Panc1 (cell line): ENCODE data around the gene PDCD1. TPM values are rescaled to one million over a fixed set of nuclear protein-coding genes. Genes with fewer than 3 reads are reported as not detected.

Experiments used
- ATAC-seq: fragments of 200-7000 bp; cut with Tn5 transposase; 2 replicates; pipeline ENCODE4 v1.9.1; 2020; ENCODE audit warnings: mild to moderate bottlenecking, moderate library complexity
- BruUV-seq: library from RNA; stranded (reverse); fragments of 400-500 nt; replicated peaks from 2 replicates; lab custom pipeline; 2021; lab: Mats Ljungman, UMichigan
- CTCF ChIA-PET: fragments of 300-600 bp; sonication (Branson Sonifier 250); formaldehyde crosslinking; loops from one replicate; lab custom pipeline; 2022; ENCODE audit warnings: antibody characterized with exemption; lab: Charles Lee
- POLR2A ChIA-PET: fragments of 300-600 bp; sonication (Branson Sonifier 250); formaldehyde crosslinking; loops from one replicate; lab custom pipeline; 2022; ENCODE audit warnings: antibody characterized with exemption; lab: Charles Lee
- DNase-seq: peaks from one replicate; pipeline ENCODE4 v3.0.0-alpha.2; 2010; ENCODE audit warnings: low read depth, low spot score
- H3K27ac ChIP-seq: 2 replicates; pipeline ENCODE4 v1.5.1; 2011; ENCODE audit warnings: mild to moderate bottlenecking, low read length, inconsistent platforms
- H3K27me3 ChIP-seq: fragments of 200-500 bp; sonication (Bioruptor generic); 2 replicates; pipeline ENCODE4 v1.6.0; 2014; ENCODE audit warnings: low read length, inconsistent platforms; ENCODE audit not compliant: control insufficient read depth, insufficient read depth
- H3K36me3 ChIP-seq: fragments of 200-500 bp; sonication (Bioruptor generic); 2 replicates; pipeline ENCODE4 v1.5.1; 2014; ENCODE audit warnings: inconsistent platforms, mild to moderate bottlenecking, low read length, moderate library complexity; ENCODE audit not compliant: control insufficient read depth, insufficient read depth
- H3K4me1 ChIP-seq: 2 replicates; pipeline ENCODE4 v1.5.1; 2011; ENCODE audit warnings: inconsistent platforms, mild to moderate bottlenecking, low read length, moderate library complexity; ENCODE audit not compliant: control insufficient read depth, insufficient read depth
- H3K4me3 ChIP-seq, 2 experiments: 2 replicates each; pipeline ENCODE4 v1.5.1; 2011 to 2012; ENCODE audit warnings: low read depth in 2 of 2, low read length in 2 of 2, mild to moderate bottlenecking in 2 of 2, inconsistent platforms in 1 of 2, moderate library complexity in 1 of 2
- H3K9me3 ChIP-seq: fragments of 200-500 bp; sonication (Bioruptor generic); 2 replicates; pipeline ENCODE4 v1.5.1; 2014; ENCODE audit warnings: low read depth, mild to moderate bottlenecking, inconsistent platforms, low read length, moderate library complexity; ENCODE audit not compliant: control insufficient read depth, insufficient read depth
- POLR2AphosphoS5 ChIP-seq: IDR thresholded peaks from 2 replicates; pipeline ENCODE4 v1.6.1; 2012; ENCODE audit warnings: mild to moderate bottlenecking, low read depth, low read length, moderate library complexity
- SIN3A ChIP-seq: IDR thresholded peaks from 2 replicates; pipeline ENCODE4 v1.6.1; 2012; ENCODE audit warnings: low read depth, mild to moderate bottlenecking, low read length, moderate library complexity, borderline replicate concordance; ENCODE audit not compliant: insufficient read depth
- TCF7L2 ChIP-seq: IDR thresholded peaks from 2 replicates; pipeline ENCODE4 v1.6.1; 2011; ENCODE audit warnings: mild to moderate bottlenecking, low read depth, low read length, inconsistent platforms
- in situ Hi-C: cut with HindIII; loops from 2 replicates; pipeline ENCODE4 v1.10.0; 2016; ENCODE audit warnings: low sequenced_read_pairs, low pct_unique_long_range_greater_than_20kb
- intact Hi-C: fragments of 100-400 bp; cut with micrococcal nuclease; formaldehyde crosslinking; loops from one replicate; pipeline ENCODE4 v1.10.0; 2022; ENCODE audit not compliant: unreplicated experiment
- total RNA-seq: library from RNA; stranded (reverse); gene quantifications from one replicate; pipeline ENCODE4 v1.2.1, GENCODE V29; 2021; ENCODE audit not compliant: unreplicated experiment
- TF ChIP-seq, protein P1 (sequence below), 2 experiments: IDR thresholded peaks; 2 replicates each; pipeline ENCODE4 v1.6.1; 2011 to 2012; ENCODE audit warnings: low read depth in 2 of 2, control low read depth in 1 of 2, low read length in 1 of 2, mild to moderate bottlenecking in 1 of 2, moderate library complexity in 1 of 2; ENCODE audit not compliant: insufficient read depth in 1 of 2
- TF ChIP-seq, protein P2 (sequence below): fragments of 450-650 bp; IDR thresholded peaks from 2 replicates; pipeline ENCODE4 v1.5.1; 2017; ENCODE audit warnings: mild to moderate bottlenecking

Gene PDCD1
- total RNA-seq, 1 experiment from 2014 or later: 0.15 TPM

DNA sequence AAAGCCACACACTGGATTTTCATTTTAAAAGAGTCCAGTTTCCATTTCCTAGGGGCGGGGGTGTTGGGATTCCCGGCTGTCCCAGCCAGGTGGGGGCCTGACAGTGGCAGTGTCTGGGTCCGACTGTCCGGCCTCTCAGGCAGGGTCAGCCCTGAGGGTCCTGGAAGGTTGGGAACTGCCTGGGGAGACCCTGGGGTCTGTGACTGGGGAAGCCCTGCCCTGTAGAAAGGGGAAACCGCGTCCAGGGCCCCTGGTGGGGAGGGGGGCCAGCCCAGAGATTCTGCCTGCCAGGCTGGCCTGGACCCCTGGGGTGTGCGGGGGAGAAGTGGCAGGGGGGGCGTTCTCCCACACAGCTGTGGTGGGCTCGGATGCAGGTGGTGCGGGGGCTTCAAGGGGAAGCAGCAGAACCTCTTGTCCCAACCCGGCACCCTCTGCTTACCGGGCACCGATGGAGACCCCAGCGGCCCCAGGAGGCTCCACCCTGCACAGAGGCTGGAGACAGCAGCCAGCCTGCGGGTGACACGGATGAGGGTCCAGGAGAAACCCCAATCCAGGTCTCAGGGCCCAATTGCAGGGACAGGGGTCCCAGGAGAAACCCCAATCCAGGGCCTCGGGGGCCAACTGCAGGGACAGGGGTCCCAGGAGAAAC, 15.7 kb upstream of the PDCD1 start:
- intact Hi-C loops (loop anchor here (10.0 kb wide), 1 partner anchor 140 kb away; the partner anchor contains the start of gene D2HGDH), in situ Hi-C loops (no loop called here)
- no peak for DNase-seq
- no peak for TF ChIP-seq TCF7L2
- no peak for TF ChIP-seq SIN3A
- TF ChIP-seq, protein P1, sequence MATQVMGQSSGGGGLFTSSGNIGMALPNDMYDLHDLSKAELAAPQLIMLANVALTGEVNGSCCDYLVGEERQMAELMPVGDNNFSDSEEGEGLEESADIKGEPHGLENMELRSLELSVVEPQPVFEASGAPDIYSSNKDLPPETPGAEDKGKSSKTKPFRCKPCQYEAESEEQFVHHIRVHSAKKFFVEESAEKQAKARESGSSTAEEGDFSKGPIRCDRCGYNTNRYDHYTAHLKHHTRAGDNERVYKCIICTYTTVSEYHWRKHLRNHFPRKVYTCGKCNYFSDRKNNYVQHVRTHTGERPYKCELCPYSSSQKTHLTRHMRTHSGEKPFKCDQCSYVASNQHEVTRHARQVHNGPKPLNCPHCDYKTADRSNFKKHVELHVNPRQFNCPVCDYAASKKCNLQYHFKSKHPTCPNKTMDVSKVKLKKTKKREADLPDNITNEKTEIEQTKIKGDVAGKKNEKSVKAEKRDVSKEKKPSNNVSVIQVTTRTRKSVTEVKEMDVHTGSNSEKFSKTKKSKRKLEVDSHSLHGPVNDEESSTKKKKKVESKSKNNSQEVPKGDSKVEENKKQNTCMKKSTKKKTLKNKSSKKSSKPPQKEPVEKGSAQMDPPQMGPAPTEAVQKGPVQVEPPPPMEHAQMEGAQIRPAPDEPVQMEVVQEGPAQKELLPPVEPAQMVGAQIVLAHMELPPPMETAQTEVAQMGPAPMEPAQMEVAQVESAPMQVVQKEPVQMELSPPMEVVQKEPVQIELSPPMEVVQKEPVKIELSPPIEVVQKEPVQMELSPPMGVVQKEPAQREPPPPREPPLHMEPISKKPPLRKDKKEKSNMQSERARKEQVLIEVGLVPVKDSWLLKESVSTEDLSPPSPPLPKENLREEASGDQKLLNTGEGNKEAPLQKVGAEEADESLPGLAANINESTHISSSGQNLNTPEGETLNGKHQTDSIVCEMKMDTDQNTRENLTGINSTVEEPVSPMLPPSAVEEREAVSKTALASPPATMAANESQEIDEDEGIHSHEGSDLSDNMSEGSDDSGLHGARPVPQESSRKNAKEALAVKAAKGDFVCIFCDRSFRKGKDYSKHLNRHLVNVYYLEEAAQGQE (IDR thresholded peaks at IDR 0.05; ENCODE audit: insufficient read depth in 1 of 2, low read depth in 2 of 2, low read length in 1 of 2): no peak
- TF ChIP-seq, protein P2, sequence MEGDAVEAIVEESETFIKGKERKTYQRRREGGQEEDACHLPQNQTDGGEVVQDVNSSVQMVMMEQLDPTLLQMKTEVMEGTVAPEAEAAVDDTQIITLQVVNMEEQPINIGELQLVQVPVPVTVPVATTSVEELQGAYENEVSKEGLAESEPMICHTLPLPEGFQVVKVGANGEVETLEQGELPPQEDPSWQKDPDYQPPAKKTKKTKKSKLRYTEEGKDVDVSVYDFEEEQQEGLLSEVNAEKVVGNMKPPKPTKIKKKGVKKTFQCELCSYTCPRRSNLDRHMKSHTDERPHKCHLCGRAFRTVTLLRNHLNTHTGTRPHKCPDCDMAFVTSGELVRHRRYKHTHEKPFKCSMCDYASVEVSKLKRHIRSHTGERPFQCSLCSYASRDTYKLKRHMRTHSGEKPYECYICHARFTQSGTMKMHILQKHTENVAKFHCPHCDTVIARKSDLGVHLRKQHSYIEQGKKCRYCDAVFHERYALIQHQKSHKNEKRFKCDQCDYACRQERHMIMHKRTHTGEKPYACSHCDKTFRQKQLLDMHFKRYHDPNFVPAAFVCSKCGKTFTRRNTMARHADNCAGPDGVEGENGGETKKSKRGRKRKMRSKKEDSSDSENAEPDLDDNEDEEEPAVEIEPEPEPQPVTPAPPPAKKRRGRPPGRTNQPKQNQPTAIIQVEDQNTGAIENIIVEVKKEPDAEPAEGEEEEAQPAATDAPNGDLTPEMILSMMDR: no peak
- TF ChIP-seq POLR2AphosphoS5: no peak
- H3K4me1 ChIP-seq: peaks cover 4% of the 10 kb centered on the region; the same call in 1 of the 2 replicates
- H3K27ac ChIP-seq: no peak overlapping the region
- no peaks in the 10 kb centered on the region for H3K36me3 ChIP-seq
- ChIA-PET POLR2A (no interaction called here), CTCF (interaction anchor here (0.6 kb wide), 1 partner anchor 250 kb away, joined by 4 read pairs; no protein-coding TSS in a partner anchor)
- no TSS peak for BruUV-seq
- H3K4me3 ChIP-seq: no peak overlapping the region
- no peak for ATAC-seq
- H3K27me3 ChIP-seq: no peaks in the 10 kb centered on the region
- H3K9me3 ChIP-seq: no peaks in the 10 kb centered on the region

DNA sequence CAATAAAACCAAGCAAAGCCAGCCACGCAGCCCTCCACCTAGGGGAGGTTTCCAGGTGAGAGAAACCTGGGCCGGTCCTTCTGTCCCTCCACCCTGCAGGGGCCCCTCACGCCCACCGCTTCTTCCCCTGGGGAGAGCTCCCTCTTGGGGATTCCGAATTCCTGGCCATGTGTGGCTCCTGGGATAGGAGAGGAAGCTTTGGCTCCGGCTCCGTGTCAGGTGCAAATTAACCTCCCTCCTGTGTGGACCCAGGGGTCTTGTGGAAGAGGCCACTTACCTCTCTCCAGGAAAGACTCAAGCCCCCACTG, 15.1 kb upstream of the PDCD1 start:
- Histone ChIP-seq H3K9me3 (no peaks in the 10 kb centered on the region), H3K27ac (no peak overlapping the region), H3K27me3 (no peaks in the 10 kb centered on the region), H3K4me3 (no peak overlapping the region), H3K36me3 (no peaks in the 10 kb centered on the region), H3K4me1 (peaks cover 8% of the 10 kb centered on the region; the same call in 1 of the 2 replicates)
- ChIA-PET POLR2A (no interaction called here), CTCF (interaction anchor here (0.6 kb wide), 1 partner anchor 250 kb away, joined by 4 read pairs; no protein-coding TSS in a partner anchor)
- no peak for TF ChIP-seq TCF7L2
- TF ChIP-seq, protein P2: no peak
- TF ChIP-seq POLR2AphosphoS5: no peak
- TF ChIP-seq SIN3A: no peak
- TF ChIP-seq, protein P1 (IDR thresholded peaks at IDR 0.05; ENCODE audit: insufficient read depth in 1 of 2, low read depth in 2 of 2, low read length in 1 of 2): no peak
- intact Hi-C loops: loop anchor here (10.0 kb wide), 1 partner anchor 139 kb away; the partner anchor contains the start of gene D2HGDH
- DNase-seq (no peak), ATAC-seq (no peak)
- BruUV-seq: no TSS peak
- in situ Hi-C loops: no loop called here
